Neural progenitor cell (in vitro differentiated cells): Measurements from ENCODE around the gene PLCL1. TPM values are rescaled to one million over a fixed set of nuclear protein-coding genes. Genes with fewer than 3 reads are reported as not detected.

Source experiments
- DNase-seq: peaks from one replicate; pipeline ENCODE4 v3.0.0-alpha.2; 2016; ENCODE audit warnings: low spot score
- H2AFZ ChIP-seq: fragments of 200-600 bp; sonication (generic); replicated peaks from 2 replicates; pipeline ENCODE4 v1.6.1; 2016; ENCODE audit warnings: antibody characterized with exemption
- H3F3A ChIP-seq: fragments of 200-600 bp; sonication (generic); 2 replicates; pipeline ENCODE4 v1.6.1; 2016; ENCODE audit warnings: antibody characterized with exemption, low read depth
- H3K27ac ChIP-seq: fragments of 200-600 bp; sonication (generic); 2 replicates; pipeline ENCODE4 v1.5.1; 2016; ENCODE audit warnings: mild to moderate bottlenecking
- H3K27me3 ChIP-seq: fragments of 200-600 bp; sonication (generic); 2 replicates; pipeline ENCODE4 v1.6.1; 2016; ENCODE audit warnings: mild to moderate bottlenecking, moderate library complexity
- H3K36me3 ChIP-seq: fragments of 200-600 bp; sonication (generic); 2 replicates; pipeline ENCODE4 v1.5.1; 2016
- H3K4me1 ChIP-seq: fragments of 200-600 bp; sonication (generic); 2 replicates; pipeline ENCODE4 v1.6.1; 2016; ENCODE audit warnings: mixed run types
- H3K4me2 ChIP-seq: fragments of 200-600 bp; sonication (generic); 2 replicates; pipeline ENCODE4 v1.6.1; 2016
- H3K4me3 ChIP-seq: fragments of 200-600 bp; sonication (generic); 2 replicates; pipeline ENCODE4 v1.5.1; 2016
- H3K79me2 ChIP-seq: fragments of 200-600 bp; sonication (generic); 2 replicates; pipeline ENCODE4 v1.6.1; 2016; ENCODE audit warnings: low read depth
- H3K9ac ChIP-seq: fragments of 200-600 bp; sonication (generic); 2 replicates; pipeline ENCODE4 v1.6.1; 2016
- H3K9me3 ChIP-seq: fragments of 200-600 bp; sonication (generic); 2 replicates; pipeline ENCODE4 v1.5.1; 2016; ENCODE audit warnings: low read depth
- H4K20me1 ChIP-seq: fragments of 200-600 bp; sonication (generic); 2 replicates; pipeline ENCODE4 v1.6.1; 2016; ENCODE audit warnings: low read depth
- H3K27ac Mint-ChIP-seq: 3 replicates; pipeline ENCODE4 v1.8.0; 2021; ENCODE audit warnings: mixed read lengths
- H3K27me3 Mint-ChIP-seq: 2 replicates; pipeline ENCODE4 v1.8.0; 2022; ENCODE audit warnings: low read depth, mild to moderate bottlenecking, inconsistent platforms, moderate library complexity, mixed read lengths; ENCODE audit not compliant: insufficient read depth
- H3K36me3 Mint-ChIP-seq: 3 replicates; pipeline ENCODE4 v1.8.0; 2021; ENCODE audit warnings: mixed read lengths
- H3K4me1 Mint-ChIP-seq: 3 replicates; pipeline ENCODE4 v1.8.0; 2021; ENCODE audit warnings: mixed read lengths
- H3K4me3 Mint-ChIP-seq: 3 replicates; pipeline ENCODE4 v1.8.0; 2021; ENCODE audit warnings: mild to moderate bottlenecking, moderate library complexity, mixed read lengths
- H3K9me3 Mint-ChIP-seq: 3 replicates; pipeline ENCODE4 v1.8.0; 2020; ENCODE audit warnings: mixed read lengths
- EZH2 ChIP-seq: fragments of 200-600 bp; sonication (generic); IDR thresholded peaks from 2 replicates; pipeline ENCODE4 v1.6.1; 2017; ENCODE audit warnings: antibody characterized with exemption, mild to moderate bottlenecking, moderate library complexity
- EZH2phosphoT487 ChIP-seq: fragments of 200-600 bp; sonication (generic); IDR thresholded peaks from 2 replicates; pipeline ENCODE4 v1.6.1; 2017; ENCODE audit warnings: antibody characterized with exemption
- total RNA-seq: library from RNA; depleted of rRNA; stranded (reverse); fragments of >200 nt; gene quantifications from 2 replicates; pipeline ENCODE4 v1.2.3, GENCODE V29; 2015; ENCODE audit warnings: low replicate concordance
- TF ChIP-seq, protein P1 (sequence below): fragments of 200-600 bp; sonication (generic); IDR thresholded peaks from 2 replicates; pipeline ENCODE4 v1.5.1; 2017; ENCODE audit warnings: antibody characterized with exemption, mild to moderate bottlenecking

PLCL1 gene
- total RNA-seq, 1 donor from 2014 or later, result 0.41 TPM

DNA sequence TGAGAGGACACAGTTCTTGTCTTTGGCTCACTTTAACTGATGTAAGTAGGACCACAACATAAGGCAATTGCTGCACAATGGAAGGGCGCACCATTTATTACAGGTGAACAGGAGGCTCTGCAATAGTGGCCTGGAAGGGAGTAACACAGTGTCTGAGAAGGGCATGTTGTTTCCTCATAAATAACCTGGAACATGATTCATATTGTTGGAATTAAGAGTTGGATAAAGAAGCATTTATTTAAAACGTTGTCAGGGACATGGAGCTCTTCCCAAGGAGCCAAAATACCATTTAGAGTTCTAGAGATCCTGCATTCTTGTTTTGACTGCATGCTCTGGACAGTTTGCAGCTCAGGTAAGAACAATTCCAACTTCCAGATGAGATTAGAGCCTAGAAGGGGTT, 110.4 kb downstream of the PLCL1 start:
- Mint-ChIP-seq H3K27me3 (no peaks in the 10 kb centered on the region), H3K4me3 (no peak overlapping the region), H3K36me3 (no peaks in the 10 kb centered on the region), H3K4me1 (no peaks in the 10 kb centered on the region), H3K27ac (no peak overlapping the region), H3K9me3 (no peaks in the 10 kb centered on the region)
- DNase-seq, result no peak
- Histone ChIP-seq H3K79me2 (no peaks in the 10 kb centered on the region), H4K20me1 (no peaks in the 10 kb centered on the region), H3K4me3 (no peak overlapping the region), H3K9me3 (no peaks in the 10 kb centered on the region), H3K27me3 (no peaks in the 10 kb centered on the region), H3K27ac (no peak overlapping the region), H3F3A (no peaks in the 10 kb centered on the region), H3K9ac (no peak overlapping the region), H3K36me3 (no peaks in the 10 kb centered on the region), H3K4me1 (no peaks in the 10 kb centered on the region), H3K4me2 (no peak overlapping the region), H2AFZ (no peak overlapping the region)
- no peak for TF ChIP-seq EZH2
- TF ChIP-seq, protein P1, sequence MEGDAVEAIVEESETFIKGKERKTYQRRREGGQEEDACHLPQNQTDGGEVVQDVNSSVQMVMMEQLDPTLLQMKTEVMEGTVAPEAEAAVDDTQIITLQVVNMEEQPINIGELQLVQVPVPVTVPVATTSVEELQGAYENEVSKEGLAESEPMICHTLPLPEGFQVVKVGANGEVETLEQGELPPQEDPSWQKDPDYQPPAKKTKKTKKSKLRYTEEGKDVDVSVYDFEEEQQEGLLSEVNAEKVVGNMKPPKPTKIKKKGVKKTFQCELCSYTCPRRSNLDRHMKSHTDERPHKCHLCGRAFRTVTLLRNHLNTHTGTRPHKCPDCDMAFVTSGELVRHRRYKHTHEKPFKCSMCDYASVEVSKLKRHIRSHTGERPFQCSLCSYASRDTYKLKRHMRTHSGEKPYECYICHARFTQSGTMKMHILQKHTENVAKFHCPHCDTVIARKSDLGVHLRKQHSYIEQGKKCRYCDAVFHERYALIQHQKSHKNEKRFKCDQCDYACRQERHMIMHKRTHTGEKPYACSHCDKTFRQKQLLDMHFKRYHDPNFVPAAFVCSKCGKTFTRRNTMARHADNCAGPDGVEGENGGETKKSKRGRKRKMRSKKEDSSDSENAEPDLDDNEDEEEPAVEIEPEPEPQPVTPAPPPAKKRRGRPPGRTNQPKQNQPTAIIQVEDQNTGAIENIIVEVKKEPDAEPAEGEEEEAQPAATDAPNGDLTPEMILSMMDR, result no peak
- TF ChIP-seq EZH2phosphoT487, result no peak

DNA sequence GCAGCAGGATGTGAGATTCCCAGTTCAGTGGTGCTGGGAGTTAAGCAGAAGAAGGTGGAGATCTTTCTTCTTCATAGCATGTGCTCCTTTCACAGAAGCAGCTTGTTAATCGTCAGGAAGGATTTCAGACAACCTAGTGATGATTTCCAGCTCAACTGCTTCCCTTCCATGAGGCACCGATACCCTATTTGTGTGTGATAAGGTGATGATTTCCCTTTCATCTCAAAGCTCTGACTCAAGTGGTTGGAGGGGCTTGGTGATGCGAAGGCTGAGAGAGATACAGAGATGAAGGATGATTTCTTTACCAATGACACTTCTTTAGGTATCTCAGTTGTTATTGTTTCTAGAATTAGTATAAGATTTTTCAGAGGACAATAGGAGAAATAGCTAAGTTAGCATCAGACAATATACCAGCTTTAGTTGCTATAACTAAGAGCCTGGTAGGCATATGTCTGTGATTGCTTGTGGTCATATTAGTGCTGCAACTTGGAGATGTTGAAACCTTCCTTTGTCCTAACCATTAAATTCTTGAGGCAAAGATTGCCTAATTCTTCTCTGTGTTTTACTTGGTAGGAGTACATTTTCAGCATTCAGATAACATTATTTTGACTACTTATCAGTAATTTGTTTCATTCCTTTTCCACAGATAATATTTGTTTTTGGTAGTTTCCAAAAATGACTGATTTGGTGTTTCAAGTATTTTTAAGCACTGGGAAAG, 111.3 kb downstream of the PLCL1 start:
- TF ChIP-seq, protein P1, result no peak
- TF ChIP-seq EZH2 (no peak), EZH2phosphoT487 (no peak)
- no peaks in the 10 kb centered on the region for H3K9me3 Mint-ChIP-seq
- H3F3A ChIP-seq, result no peaks in the 10 kb centered on the region
- no peak for DNase-seq
- no peak overlapping the region for H3K9ac ChIP-seq
- H3K4me3 Mint-ChIP-seq, result no peak overlapping the region
- H3K4me1 ChIP-seq, result no peaks in the 10 kb centered on the region
- no peaks in the 10 kb centered on the region for H3K79me2 ChIP-seq
- no peaks in the 10 kb centered on the region for H3K27me3 Mint-ChIP-seq
- H3K4me2 ChIP-seq, result no peak overlapping the region
- no peaks in the 10 kb centered on the region for H3K4me1 Mint-ChIP-seq
- H4K20me1 ChIP-seq, result no peaks in the 10 kb centered on the region
- no peaks in the 10 kb centered on the region for H3K27me3 ChIP-seq
- no peak overlapping the region for H3K27ac Mint-ChIP-seq
- H2AFZ ChIP-seq, result no peak overlapping the region
- no peaks in the 10 kb centered on the region for H3K36me3 ChIP-seq
- H3K4me3 ChIP-seq, result no peak overlapping the region
- H3K36me3 Mint-ChIP-seq, result no peaks in the 10 kb centered on the region
- H3K27ac ChIP-seq, result no peak overlapping the region
- no peaks in the 10 kb centered on the region for H3K9me3 ChIP-seq

DNA sequence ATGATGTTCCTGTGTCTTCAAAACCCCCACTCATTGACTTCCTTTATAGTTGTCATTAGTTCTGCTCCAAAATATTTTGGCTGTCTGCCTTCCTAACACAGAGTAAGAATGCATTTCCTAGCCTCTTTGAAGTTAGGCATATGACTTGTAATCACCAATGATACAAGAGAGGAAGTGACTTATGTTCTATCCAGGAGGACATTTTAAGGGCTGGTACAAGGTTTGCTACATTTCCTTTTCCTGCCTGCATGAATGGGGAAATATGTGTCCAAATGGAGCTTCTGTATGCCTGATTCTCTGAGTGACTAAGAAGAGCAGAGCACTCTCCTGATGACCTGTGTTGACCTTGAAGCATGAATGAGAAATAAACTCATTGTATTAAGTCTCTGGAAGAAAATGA, 115.1 kb downstream of the PLCL1 start:
- no peak overlapping the region for H3K27ac Mint-ChIP-seq

More for the DNA sequence above, 115.1 kb downstream of the PLCL1 start:
- Histone ChIP-seq H3K4me3 (no peak overlapping the region), H3K27ac (no peak overlapping the region), H3K36me3 (no peaks in the 10 kb centered on the region), H3K4me1 (no peaks in the 10 kb centered on the region), H3K79me2 (no peaks in the 10 kb centered on the region), H2AFZ (no peak overlapping the region), H3K27me3 (no peaks in the 10 kb centered on the region), H3F3A (no peaks in the 10 kb centered on the region), H3K4me2 (no peak overlapping the region), H3K9me3 (no peaks in the 10 kb centered on the region), H3K9ac (no peak overlapping the region), H4K20me1 (no peaks in the 10 kb centered on the region)
- peaks cover 5% of the 10 kb centered on the region for H3K9me3 Mint-ChIP-seq
- DNase-seq, result no peak
- no peak for TF ChIP-seq EZH2phosphoT487
- TF ChIP-seq EZH2, result no peak
- TF ChIP-seq, protein P1, result no peak
- H3K4me1 Mint-ChIP-seq, result no peaks in the 10 kb centered on the region
- H3K36me3 Mint-ChIP-seq, result no peaks in the 10 kb centered on the region
- H3K4me3 Mint-ChIP-seq, result no peak overlapping the region
- H3K27me3 Mint-ChIP-seq, result no peaks in the 10 kb centered on the region
